SU-DHL-6 (cell line): ENCODE results near the gene CELA2A.

ENCODE experiments used
- H2AFZ ChIP-seq: fragments of 200-600 bp; sonication (generic); 2 replicates; pipeline ENCODE4 v1.6.1; 2014; ENCODE audit warnings: low read depth, mild to moderate bottlenecking, moderate library complexity, mixed read lengths, antibody characterized with exemption, low read length; ENCODE audit not compliant: severe bottlenecking
- H3F3A ChIP-seq: fragments of 200-600 bp; shearing (Covaris generic); 2 replicates; pipeline ENCODE4 v1.6.0; 2016; ENCODE audit warnings: antibody characterized with exemption, mild to moderate bottlenecking; ENCODE audit not compliant: insufficient read depth
- H3K27ac ChIP-seq: fragments of 200-600 bp; sonication (generic); 2 replicates; pipeline ENCODE4 v1.5.1; 2016; ENCODE audit warnings: low read depth, mild to moderate bottlenecking, low read length, moderate library complexity, mixed read lengths
- H3K27me3 ChIP-seq: fragments of 200-600 bp; sonication (generic), shearing (Covaris generic); 2 replicates; pipeline ENCODE4 v1.6.0; 2014; ENCODE audit warnings: mild to moderate bottlenecking, low read length
- H3K36me3 ChIP-seq: fragments of 200-600 bp; sonication (generic); 2 replicates; pipeline ENCODE4 v1.6.1; 2014; ENCODE audit warnings: mild to moderate bottlenecking, low read length, mixed read lengths
- H3K4me2 ChIP-seq: fragments of 300-600, 200-600 bp; shearing (Covaris generic), sonication (generic); 2 replicates; pipeline ENCODE4 v1.6.0; 2014; ENCODE audit warnings: low read length, low read depth, mild to moderate bottlenecking; ENCODE audit not compliant: poor library complexity, severe bottlenecking
- H3K4me3 ChIP-seq: fragments of 200-600 bp; sonication (generic); 2 replicates; pipeline ENCODE4 v1.5.1; 2014; ENCODE audit warnings: antibody characterized with exemption, low read length, mild to moderate bottlenecking, mixed read lengths; ENCODE audit not compliant: insufficient read depth, poor library complexity, severe bottlenecking
- H3K79me2 ChIP-seq: fragments of 200-600 bp; sonication (generic); 2 replicates; pipeline ENCODE4 v1.6.1; 2014; ENCODE audit warnings: mild to moderate bottlenecking, low read length, moderate library complexity; ENCODE audit not compliant: insufficient read depth
- H3K9ac ChIP-seq: fragments of 200-600 bp; sonication (generic); 2 replicates; pipeline ENCODE4 v1.7.0; 2014; ENCODE audit warnings: mild to moderate bottlenecking, low read length
- H3K9me2 ChIP-seq: fragments of 200-600 bp; sonication (generic); replicated peaks from 2 replicates; pipeline ENCODE4 v1.6.1; 2014; ENCODE audit warnings: low read length; ENCODE audit not compliant: insufficient read depth
- H3K9me3 ChIP-seq: fragments of 200-600 bp; sonication (generic); 2 replicates; pipeline ENCODE4 v1.6.1; 2014; ENCODE audit warnings: low read length, mixed read lengths; ENCODE audit not compliant: insufficient read depth
- H4K20me1 ChIP-seq: fragments of 200-600 bp; sonication (generic); 2 replicates; pipeline ENCODE4 v1.6.1; 2014; ENCODE audit warnings: low read depth, mild to moderate bottlenecking, antibody characterized with exemption, low read length, moderate library complexity, mixed read lengths
- CTCF ChIP-seq: fragments of 200-600 bp; sonication (generic); IDR thresholded peaks from one replicate; pipeline ENCODE4 v1.5.1; 2017; ENCODE audit warnings: antibody characterized with exemption, mild to moderate bottlenecking, low read length, moderate library complexity; ENCODE audit not compliant: insufficient read depth, poor library complexity, severe bottlenecking
- EZH2phosphoT487 ChIP-seq: fragments of 200-600 bp; sonication (generic), shearing (Covaris generic); conservative IDR thresholded peaks from 2 replicates; pipeline ENCODE4 v1.6.1; 2018; ENCODE audit warnings: mild to moderate bottlenecking, antibody characterized with exemption, low read length, moderate library complexity, mixed read lengths

The CELA2A gene

GRCh38 chr1:15409388-15410222 is 46.9 kb upstream of the CELA2A start, which contains the start of gene EFHD2:
EFHD2 (plus strand) TSS chr1:15409888; CDS start chr1:15409972, 84 bp downstream.
- H3K4me3 ChIP-seq, result peak within 1 kb of the TSS; percentile 91
- peak within 1 kb of the TSS; percentile 87 for H3K9ac ChIP-seq
- H3K9me3 ChIP-seq, result no peaks in the 10 kb centered on the region
- no peaks in the 10 kb centered on the region for H3K9me2 ChIP-seq
- no peaks in the 10 kb centered on the region for H3F3A ChIP-seq
- peak within 1 kb of the TSS; percentile 60 for H2AFZ ChIP-seq
- peak within 1 kb of the TSS; percentile 36 for H3K27ac ChIP-seq
- H3K79me2 ChIP-seq, result peaks cover 15% of the 10 kb centered on the region; the same call in 1 of the 2 replicates
- H3K36me3 ChIP-seq, result no peaks in the 10 kb centered on the region
- TF ChIP-seq CTCF, result no peak
- TF ChIP-seq EZH2phosphoT487, result no peak
- no peaks in the 10 kb centered on the region for H4K20me1 ChIP-seq
- H3K4me2 ChIP-seq, result peak within 1 kb of the TSS; percentile 73
- H3K27me3 ChIP-seq, result no peaks in the 10 kb centered on the region

- no peaks in the 10 kb centered on the region for H3K36me3 ChIP-seq
- H3K9me3 ChIP-seq, result no peaks in the 10 kb centered on the region
- H3K9me2 ChIP-seq, result no peaks in the 10 kb centered on the region
- H3K79me2 ChIP-seq, result peaks cover 15% of the 10 kb centered on the region; the same call in 1 of the 2 replicates
- H3F3A ChIP-seq, result no peaks in the 10 kb centered on the region
- H4K20me1 ChIP-seq, result no peaks in the 10 kb centered on the region
- H2AFZ ChIP-seq, result peak overlapping the region; percentile 60
- H3K27ac ChIP-seq, result peak overlapping the region; percentile 36
- TF ChIP-seq EZH2phosphoT487, result no peak
- no peak for TF ChIP-seq CTCF
- peak overlapping the region; percentile 73 for H3K4me2 ChIP-seq
- H3K4me3 ChIP-seq, result peak overlapping the region; percentile 91
- H3K27me3 ChIP-seq, result no peaks in the 10 kb centered on the region
- peak overlapping the region; percentile 87 for H3K9ac ChIP-seq
Observed at GRCh38 chr1:15410223-15410883, 46.2 kb upstream of the CELA2A start.

GRCh38 chr1:15410884-15411245 is 45.7 kb upstream of the CELA2A start:
- H3K9ac ChIP-seq, result peak overlapping the region; percentile 87
- H3K36me3 ChIP-seq, result no peaks in the 10 kb centered on the region
- H3K4me3 ChIP-seq, result peak overlapping the region; percentile 91
- peak overlapping the region; percentile 36 for H3K27ac ChIP-seq
- H3K9me2 ChIP-seq, result no peaks in the 10 kb centered on the region
- H3K27me3 ChIP-seq, result no peaks in the 10 kb centered on the region
- H3K79me2 ChIP-seq, result peaks cover 15% of the 10 kb centered on the region; the same call in 1 of the 2 replicates
- TF ChIP-seq EZH2phosphoT487, result no peak
- TF ChIP-seq CTCF, result no peak
- no peaks in the 10 kb centered on the region for H3K9me3 ChIP-seq
- H4K20me1 ChIP-seq, result no peaks in the 10 kb centered on the region
- no peaks in the 10 kb centered on the region for H3F3A ChIP-seq
- peak overlapping the region; percentile 73 for H3K4me2 ChIP-seq
- peak overlapping the region; percentile 60 for H2AFZ ChIP-seq
